IPS-18a (cell line): ENCODE data around the gene ZNF674.

ENCODE experiments used
- H3K27ac ChIP-seq: one replicate; pipeline ENCODE4 v1.5.1; 2013; ENCODE audit warnings: low read length
- H3K27me3 ChIP-seq: one replicate; pipeline ENCODE4 v1.6.1; 2013; ENCODE audit warnings: mild to moderate bottlenecking, low read length; ENCODE audit not compliant: control insufficient read depth, insufficient read depth
- H3K36me3 ChIP-seq: one replicate; pipeline ENCODE4 v1.6.1; 2013; ENCODE audit warnings: low read depth, low read length; ENCODE audit not compliant: control insufficient read depth
- H3K4me1 ChIP-seq: one replicate; pipeline ENCODE4 v1.6.1; 2013; ENCODE audit warnings: low read depth, low read length; ENCODE audit not compliant: control insufficient read depth
- H3K4me3 ChIP-seq: one replicate; pipeline ENCODE4 v1.5.1; 2013; ENCODE audit warnings: low read length
- H3K9ac ChIP-seq: one replicate; pipeline ENCODE4 v1.6.1; 2013; ENCODE audit warnings: mild to moderate bottlenecking, low read length, moderate library complexity
- H3K9me3 ChIP-seq: one replicate; pipeline ENCODE4 v1.6.1; 2013; ENCODE audit warnings: low read depth, low read length; ENCODE audit not compliant: control insufficient read depth

ZNF674 gene

DNA sequence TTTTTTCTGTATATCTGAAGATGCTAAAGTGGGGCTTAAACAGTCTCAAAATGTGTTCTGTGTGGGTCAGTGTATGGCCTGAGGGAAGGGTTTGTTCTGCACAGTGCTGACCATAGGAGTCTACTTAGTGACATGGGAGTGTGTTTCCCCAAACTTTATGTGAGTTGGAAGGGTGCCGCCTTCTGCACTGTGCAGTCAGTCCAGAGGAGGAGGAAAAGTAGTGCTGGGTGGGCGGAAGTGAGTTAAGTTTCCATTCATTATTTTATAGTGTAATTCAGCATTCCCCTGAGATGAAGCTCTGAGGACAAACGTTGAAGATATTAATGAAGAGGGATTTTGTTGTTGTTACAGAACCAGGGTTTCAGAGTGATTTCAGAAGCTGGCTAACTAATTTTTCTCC is 31.2 kb upstream of the ZNF674 start:
- H3K9ac ChIP-seq, result no peak overlapping the region

GRCh38 chrX:46575991-46576392 is 30.8 kb upstream of the ZNF674 start:
- no peaks in the 10 kb centered on the region for H3K4me1 ChIP-seq
- H3K27ac ChIP-seq, result no peak overlapping the region
- peak overlapping the region; percentile 71 for H3K4me3 ChIP-seq

More for the DNA sequence above, 31.2 kb upstream of the ZNF674 start:
- peaks cover 9% of the 10 kb centered on the region for H3K9me3 ChIP-seq
- no peak overlapping the region for H3K27ac ChIP-seq
- peak overlapping the region; percentile 71 for H3K4me3 ChIP-seq
- no peaks in the 10 kb centered on the region for H3K4me1 ChIP-seq
- peaks cover 3% of the 10 kb centered on the region for H3K36me3 ChIP-seq
- H3K27me3 ChIP-seq, result peaks cover 3% of the 10 kb centered on the region

GRCh38 chrX:46575586-46575985 is 30.4 kb upstream of the ZNF674 start:
- Histone ChIP-seq H3K27me3 (peaks cover 3% of the 10 kb centered on the region), H3K27ac (no peak overlapping the region), H3K4me3 (peak overlapping the region; percentile 71), H3K9ac (no peak overlapping the region), H3K9me3 (peaks cover 9% of the 10 kb centered on the region), H3K36me3 (peaks cover 3% of the 10 kb centered on the region), H3K4me1 (no peaks in the 10 kb centered on the region)

More at GRCh38 chrX:46575991-46576392, 30.8 kb upstream of the ZNF674 start:
- Histone ChIP-seq H3K36me3 (peaks cover 3% of the 10 kb centered on the region), H3K9ac (no peak overlapping the region), H3K9me3 (peaks cover 9% of the 10 kb centered on the region), H3K27me3 (peaks cover 3% of the 10 kb centered on the region)

GRCh38 chrX:46574774-46575381 is 29.7 kb upstream of the ZNF674 start:
- Histone ChIP-seq H3K9me3 (peaks cover 9% of the 10 kb centered on the region), H3K9ac (no peak overlapping the region), H3K36me3 (peaks cover 3% of the 10 kb centered on the region), H3K27me3 (peaks cover 3% of the 10 kb centered on the region), H3K4me1 (no peaks in the 10 kb centered on the region), H3K27ac (no peak overlapping the region), H3K4me3 (peak overlapping the region; percentile 71)

- peak overlapping the region; percentile 71 for H3K4me3 ChIP-seq
- no peak overlapping the region for H3K27ac ChIP-seq
- peaks cover 3% of the 10 kb centered on the region for H3K27me3 ChIP-seq
- peaks cover 3% of the 10 kb centered on the region for H3K36me3 ChIP-seq
- no peaks in the 10 kb centered on the region for H3K4me1 ChIP-seq
- peak overlapping the region; percentile 19 for H3K9ac ChIP-seq
- H3K9me3 ChIP-seq, result peaks cover 9% of the 10 kb centered on the region
These were observed 28.9 kb upstream of the ZNF674 start for GRCh38 chrX:46573892-46574773.

GRCh38 chrX:46573331-46573891 is 28.2 kb upstream of the ZNF674 start, which contains the start of gene CHST7:
CHST7 (plus strand) TSS chrX:46573765; CDS start chrX:46573932, 167 bp downstream.
- H3K9me3 ChIP-seq, result peaks cover 9% of the 10 kb centered on the region
- H3K27ac ChIP-seq, result no peak within 1 kb of the TSS
- peaks cover 3% of the 10 kb centered on the region for H3K27me3 ChIP-seq
- H3K4me3 ChIP-seq, result peak within 1 kb of the TSS; percentile 71
- no peaks in the 10 kb centered on the region for H3K4me1 ChIP-seq
- H3K9ac ChIP-seq, result peak within 1 kb of the TSS; percentile 19
- H3K36me3 ChIP-seq, result peaks cover 3% of the 10 kb centered on the region

DNA sequence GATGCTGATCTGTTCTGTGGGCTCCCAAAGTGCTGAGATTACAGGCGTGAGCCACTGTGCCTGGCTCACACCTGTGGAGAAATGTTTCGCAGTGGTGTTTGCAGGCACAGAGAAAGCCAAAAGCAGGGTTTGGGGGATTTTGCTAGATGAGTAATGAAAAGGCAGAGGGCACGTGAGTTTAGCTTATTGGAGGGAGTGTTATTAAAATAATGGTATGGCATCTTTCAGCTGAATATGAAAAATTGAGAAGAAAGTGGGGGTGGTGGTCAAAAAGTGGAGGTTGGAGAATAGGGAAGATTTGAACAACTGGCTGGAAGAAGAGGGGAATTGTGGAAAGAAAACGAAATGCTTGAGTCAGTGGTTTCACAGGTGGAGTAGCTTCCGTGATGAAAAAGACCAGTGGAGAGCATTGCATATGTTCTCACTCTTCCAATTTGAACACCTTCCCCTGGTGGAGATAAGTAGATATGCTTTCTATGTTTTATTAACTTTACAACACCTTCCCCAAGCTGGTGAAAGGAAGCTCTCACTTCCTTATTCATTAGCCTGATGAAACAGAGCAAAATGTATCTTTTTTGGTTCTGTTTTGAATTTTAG is 27.2 kb upstream of the ZNF674 start:
- H3K27me3 ChIP-seq, result peaks cover 3% of the 10 kb centered on the region
- no peak overlapping the region for H3K4me3 ChIP-seq
- H3K9me3 ChIP-seq, result peaks cover 8% of the 10 kb centered on the region
- H3K36me3 ChIP-seq, result peaks cover 2% of the 10 kb centered on the region
- H3K27ac ChIP-seq, result no peak overlapping the region
- H3K4me1 ChIP-seq, result no peaks in the 10 kb centered on the region
- no peak overlapping the region for H3K9ac ChIP-seq

- Histone ChIP-seq H3K9ac (no peak overlapping the region), H3K9me3 (peaks cover 5% of the 10 kb centered on the region), H3K27ac (no peak overlapping the region)
These were observed 26.5 kb upstream of the ZNF674 start for GRCh38 chrX:46571423-46572339.

GRCh38 chrX:46569621-46570020 is 24.4 kb upstream of the ZNF674 start:
- Histone ChIP-seq H3K9ac (no peak overlapping the region), H3K27ac (no peak overlapping the region), H3K4me1 (no peaks in the 10 kb centered on the region), H3K9me3 (peaks cover 5% of the 10 kb centered on the region), H3K36me3 (no peaks in the 10 kb centered on the region), H3K27me3 (peaks cover under 1% of the 10 kb centered on the region), H3K4me3 (no peak overlapping the region)

More at GRCh38 chrX:46571423-46572339, 26.5 kb upstream of the ZNF674 start:
- H3K4me3 ChIP-seq, result no peak overlapping the region
- no peaks in the 10 kb centered on the region for H3K36me3 ChIP-seq
- no peaks in the 10 kb centered on the region for H3K4me1 ChIP-seq
- H3K27me3 ChIP-seq, result peaks cover 3% of the 10 kb centered on the region

- no peak overlapping the region for H3K9ac ChIP-seq
- no peaks in the 10 kb centered on the region for H3K27me3 ChIP-seq
- no peaks in the 10 kb centered on the region for H3K36me3 ChIP-seq
- no peak overlapping the region for H3K27ac ChIP-seq
- no peaks in the 10 kb centered on the region for H3K4me1 ChIP-seq
- peaks cover 5% of the 10 kb centered on the region for H3K9me3 ChIP-seq
- H3K4me3 ChIP-seq, result no peak overlapping the region
These were observed 22.2 kb upstream of the ZNF674 start for GRCh38 chrX:46567388-46567787.
